ENCODE data around the gene VOPP1. TPM values are rescaled to one million over a fixed set of nuclear protein-coding genes. Genes with fewer than 3 reads are reported as not detected.

Gene VOPP1
- total and polyA plus RNA-seq, 5 donors from 2014 or later: 40.3 to 128 (median 60.9) TPM

DNA sequence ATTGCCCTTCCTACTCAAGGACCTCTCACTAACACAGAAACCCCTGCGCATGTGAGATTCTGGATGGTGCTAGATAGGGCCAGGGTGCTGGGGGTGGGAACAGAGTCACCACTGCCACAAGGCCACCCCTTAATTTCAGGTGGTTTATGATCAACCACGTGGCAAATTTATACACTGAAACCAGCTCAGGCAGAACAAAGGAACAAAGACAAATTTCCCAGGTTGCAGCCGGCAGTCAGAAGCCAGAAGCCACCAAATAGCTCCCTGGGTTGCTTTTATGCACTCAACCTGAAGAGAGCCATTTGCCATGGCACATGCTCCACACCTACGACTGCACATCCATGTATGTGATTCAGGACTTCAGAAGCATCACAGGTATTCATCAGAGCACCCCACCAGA lies 2.5 kb downstream of the VOPP1 start:
- peaks cover 0 to 3% (median 0%) of the 10 kb centered on the region in 7 donors for H3K9me3 Mint-ChIP-seq
- H3K36me3 Mint-ChIP-seq: peaks cover 3% of the 10 kb centered on the region
- Histone ChIP-seq H3K27ac (ENCODE audit: insufficient read depth, low read length, poor library complexity, severe bottlenecking) (peak overlapping the region; percentile 79), H3K36me3 (ENCODE audit: control insufficient read depth, insufficient read depth, low read length) (no peaks in the 10 kb centered on the region), H3K4me3 (ENCODE audit: low read depth, low read length) (peak overlapping the region; percentile 99), H3K27me3 (ENCODE audit: control insufficient read depth, insufficient read depth, low read length) (no peaks in the 10 kb centered on the region), H3K4me1 (ENCODE audit: control insufficient read depth, insufficient read depth, low read length, poor library complexity, severe bottlenecking) (peaks cover 87% of the 10 kb centered on the region), H3K9me3 (ENCODE audit: control insufficient read depth in 2 of 2, low read length in 2 of 2) (no peaks in the 10 kb centered on the region)
- H3K27ac Mint-ChIP-seq: peak overlapping the region; percentile 86 to 91 (median 90)
- peak overlapping the region; percentile 92 to 97 (median 96) for H3K4me3 Mint-ChIP-seq
- ATAC-seq (ENCODE audit: low read depth in 2 of 2): no peak
- DNase-seq: peak in 1 of 3 donors; percentile 19
- no peaks in the 10 kb centered on the region for H3K27me3 Mint-ChIP-seq
- peaks cover 22 to 80% (median 66%) of the 10 kb centered on the region in 4 donors for H3K4me1 Mint-ChIP-seq

DNA sequence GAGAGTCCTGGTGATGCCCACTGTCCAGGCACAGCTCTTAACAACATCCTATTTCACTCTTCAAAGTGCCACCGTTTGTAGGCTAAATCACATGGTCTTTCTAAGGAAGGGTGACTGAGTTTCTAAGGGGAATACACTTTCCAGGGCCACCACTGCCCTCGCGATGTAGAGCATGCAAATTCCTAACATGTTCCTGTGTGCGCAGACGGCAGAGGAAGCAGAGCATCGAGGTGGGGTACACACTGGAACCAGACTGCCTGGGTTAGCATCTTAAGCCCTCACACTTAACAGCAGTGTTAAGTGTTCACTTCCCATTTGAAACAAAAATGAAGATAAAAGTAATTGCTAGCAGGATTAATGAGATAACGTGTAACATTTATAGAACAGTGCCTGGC lies 3.0 kb downstream of the VOPP1 start:
- Mint-ChIP-seq H3K27me3 (no peaks in the 10 kb centered on the region), H3K9me3 (peaks cover 0 to 3% (median 0%) of the 10 kb centered on the region in 7 donors), H3K4me3 (peak overlapping the region; percentile 92 to 97 (median 96)), H3K4me1 (peaks cover 23 to 81% (median 69%) of the 10 kb centered on the region in 4 donors), H3K27ac (peak overlapping the region; percentile 86 to 91 (median 90)), H3K36me3 (peaks cover 3% of the 10 kb centered on the region)
- Histone ChIP-seq H3K27me3 (ENCODE audit: control insufficient read depth, insufficient read depth, low read length) (no peaks in the 10 kb centered on the region), H3K27ac (ENCODE audit: insufficient read depth, low read length, poor library complexity, severe bottlenecking) (peak overlapping the region; percentile 79), H3K4me3 (ENCODE audit: low read depth, low read length) (peak overlapping the region; percentile 99), H3K9me3 (ENCODE audit: control insufficient read depth in 2 of 2, low read length in 2 of 2) (no peaks in the 10 kb centered on the region), H3K36me3 (ENCODE audit: control insufficient read depth, insufficient read depth, low read length) (no peaks in the 10 kb centered on the region), H3K4me1 (ENCODE audit: control insufficient read depth, insufficient read depth, low read length, poor library complexity, severe bottlenecking) (peaks cover 87% of the 10 kb centered on the region)
- DNase-seq (no peak), ATAC-seq (ENCODE audit: low read depth in 2 of 2) (no peak)

DNA sequence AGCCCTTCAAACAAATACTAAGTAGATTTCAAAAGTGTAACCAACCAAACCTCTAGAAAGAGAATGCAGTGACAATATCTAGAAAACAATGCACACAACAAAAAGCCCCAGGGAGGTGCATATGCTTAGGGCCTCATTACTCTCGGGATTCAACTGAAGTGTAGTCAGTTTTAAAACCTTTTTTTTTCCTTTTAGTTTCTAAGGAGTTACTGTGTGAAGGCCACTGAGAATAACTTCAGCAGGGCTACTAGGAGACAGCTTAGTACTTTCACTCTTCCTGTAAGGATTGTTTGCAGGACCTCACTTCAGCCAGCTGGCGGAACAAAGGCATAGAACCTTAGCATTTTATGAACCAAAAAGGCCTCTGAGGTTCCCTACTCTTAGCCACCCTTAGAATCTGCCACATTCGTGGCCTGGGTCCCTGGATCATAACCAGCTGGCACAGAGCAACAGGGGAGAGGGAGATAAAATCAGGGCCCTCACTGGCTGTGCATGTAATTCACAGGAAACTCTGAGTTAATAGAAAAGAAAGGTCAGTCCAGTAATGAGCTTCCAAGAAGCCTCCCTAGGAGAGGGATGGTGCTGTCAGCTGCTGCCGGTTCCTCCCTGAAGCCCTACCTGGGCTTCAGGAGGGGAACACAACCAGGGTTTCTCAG lies 3.6 kb downstream of the VOPP1 start:
- peaks cover 87% of the 10 kb centered on the region for H3K4me1 ChIP-seq (ENCODE audit: control insufficient read depth, insufficient read depth, low read length, poor library complexity, severe bottlenecking)
- peak overlapping the region; percentile 99 for H3K4me3 ChIP-seq (ENCODE audit: low read depth, low read length)
- no peaks in the 10 kb centered on the region for H3K9me3 ChIP-seq (ENCODE audit: control insufficient read depth in 2 of 2, low read length in 2 of 2)
- peaks cover 0 to 3% (median 0%) of the 10 kb centered on the region in 7 donors for H3K9me3 Mint-ChIP-seq
- H3K27me3 ChIP-seq (ENCODE audit: control insufficient read depth, insufficient read depth, low read length): no peaks in the 10 kb centered on the region
- peak overlapping the region; percentile 79 for H3K27ac ChIP-seq (ENCODE audit: insufficient read depth, low read length, poor library complexity, severe bottlenecking)
- H3K4me1 Mint-ChIP-seq: peaks cover 26 to 81% (median 67%) of the 10 kb centered on the region in 4 donors
- peaks cover 3% of the 10 kb centered on the region for H3K36me3 Mint-ChIP-seq
- no peaks in the 10 kb centered on the region for H3K27me3 Mint-ChIP-seq
- peak overlapping the region; percentile 86 to 91 (median 90) for H3K27ac Mint-ChIP-seq
- H3K4me3 Mint-ChIP-seq: peak overlapping the region; percentile 92 to 97 (median 96)
- H3K36me3 ChIP-seq (ENCODE audit: control insufficient read depth, insufficient read depth, low read length): no peaks in the 10 kb centered on the region
- DNase-seq (no peak), ATAC-seq (ENCODE audit: low read depth in 2 of 2) (no peak)

DNA sequence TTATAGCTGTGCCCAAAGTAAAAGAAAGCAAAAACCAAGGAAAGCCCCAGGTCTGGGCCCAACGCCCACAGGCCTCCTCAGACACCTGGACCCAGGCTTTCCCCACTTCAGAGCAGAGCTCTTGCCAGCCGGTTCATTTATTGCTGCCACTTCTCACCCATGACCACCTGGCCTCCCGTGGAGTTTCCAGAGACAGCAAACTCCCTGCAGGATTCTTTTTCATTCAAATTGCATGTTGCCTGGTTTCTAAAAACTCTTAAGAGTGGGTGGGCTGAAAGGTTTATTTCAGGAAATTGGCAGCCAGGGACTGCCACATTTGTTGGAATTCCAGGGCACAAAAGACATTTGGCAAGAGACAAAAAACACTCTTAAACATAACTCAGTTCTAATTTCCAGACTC lies 4.7 kb downstream of the VOPP1 start:
- no peaks in the 10 kb centered on the region for H3K36me3 ChIP-seq (ENCODE audit: control insufficient read depth, insufficient read depth, low read length)
- peak overlapping the region; percentile 66 to 97 (median 86) for H3K4me3 Mint-ChIP-seq
- H3K9me3 Mint-ChIP-seq: no peaks in the 10 kb centered on the region
- peak overlapping the region; percentile 58 for H3K27ac ChIP-seq (ENCODE audit: insufficient read depth, low read length, poor library complexity, severe bottlenecking)
- H3K27ac Mint-ChIP-seq: peak overlapping the region; percentile 85 to 91 (median 86)
- no peaks in the 10 kb centered on the region for H3K27me3 Mint-ChIP-seq
- DNase-seq: no peak
- peaks cover 28 to 80% (median 63%) of the 10 kb centered on the region in 4 donors for H3K4me1 Mint-ChIP-seq
- H3K9me3 ChIP-seq (ENCODE audit: control insufficient read depth in 2 of 2, low read length in 2 of 2): no peaks in the 10 kb centered on the region
- H3K36me3 Mint-ChIP-seq: peaks cover 6% of the 10 kb centered on the region
- H3K27me3 ChIP-seq (ENCODE audit: control insufficient read depth, insufficient read depth, low read length): no peaks in the 10 kb centered on the region
- H3K4me3 ChIP-seq (ENCODE audit: low read depth, low read length): peak overlapping the region; percentile 51
- ATAC-seq (ENCODE audit: low read depth in 2 of 2): no peak
- peaks cover 82% of the 10 kb centered on the region for H3K4me1 ChIP-seq (ENCODE audit: control insufficient read depth, insufficient read depth, low read length, poor library complexity, severe bottlenecking)

DNA sequence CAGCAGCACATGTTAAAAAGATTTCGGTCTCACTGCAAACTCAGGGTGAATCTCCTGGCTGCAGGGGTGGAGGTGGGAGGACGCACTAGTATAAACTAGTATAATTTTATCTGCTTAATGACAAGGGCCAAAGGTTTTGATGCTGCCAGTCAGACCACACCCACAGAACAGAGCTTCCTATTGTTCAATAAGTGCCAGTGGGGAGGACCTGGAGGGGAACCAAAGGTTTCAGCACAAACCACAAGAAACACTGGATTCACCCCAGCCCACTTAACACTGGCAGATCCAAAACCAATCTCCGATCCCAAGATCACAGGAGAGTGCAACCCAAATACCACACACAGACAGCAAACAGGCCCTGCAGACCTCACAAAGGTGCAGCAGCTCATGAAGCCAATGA lies 6.6 kb downstream of the VOPP1 start:
- H3K27me3 ChIP-seq (ENCODE audit: control insufficient read depth, insufficient read depth, low read length): no peaks in the 10 kb centered on the region
- no peak for ATAC-seq (ENCODE audit: low read depth in 2 of 2)
- H3K4me3 Mint-ChIP-seq: peak overlapping the region; percentile 67 to 82 (median 80)
- peak overlapping the region; percentile 58 for H3K27ac ChIP-seq (ENCODE audit: insufficient read depth, low read length, poor library complexity, severe bottlenecking)
- no peaks in the 10 kb centered on the region for H3K9me3 Mint-ChIP-seq
- H3K27me3 Mint-ChIP-seq: no peaks in the 10 kb centered on the region
- H3K27ac Mint-ChIP-seq: peak overlapping the region; percentile 69 to 86 (median 76)
- peak in 1 of 3 donors; percentile 49 for DNase-seq
- H3K4me1 ChIP-seq (ENCODE audit: control insufficient read depth, insufficient read depth, low read length, poor library complexity, severe bottlenecking): peaks cover 94% of the 10 kb centered on the region
- H3K4me3 ChIP-seq (ENCODE audit: low read depth, low read length): peak overlapping the region; percentile 67
- H3K36me3 ChIP-seq (ENCODE audit: control insufficient read depth, insufficient read depth, low read length): peaks cover 6% of the 10 kb centered on the region
- H3K9me3 ChIP-seq (ENCODE audit: control insufficient read depth in 2 of 2, low read length in 2 of 2): no peaks in the 10 kb centered on the region
- peaks cover 6% of the 10 kb centered on the region for H3K36me3 Mint-ChIP-seq
- H3K4me1 Mint-ChIP-seq: peaks cover 32 to 96% (median 78%) of the 10 kb centered on the region in 4 donors

DNA sequence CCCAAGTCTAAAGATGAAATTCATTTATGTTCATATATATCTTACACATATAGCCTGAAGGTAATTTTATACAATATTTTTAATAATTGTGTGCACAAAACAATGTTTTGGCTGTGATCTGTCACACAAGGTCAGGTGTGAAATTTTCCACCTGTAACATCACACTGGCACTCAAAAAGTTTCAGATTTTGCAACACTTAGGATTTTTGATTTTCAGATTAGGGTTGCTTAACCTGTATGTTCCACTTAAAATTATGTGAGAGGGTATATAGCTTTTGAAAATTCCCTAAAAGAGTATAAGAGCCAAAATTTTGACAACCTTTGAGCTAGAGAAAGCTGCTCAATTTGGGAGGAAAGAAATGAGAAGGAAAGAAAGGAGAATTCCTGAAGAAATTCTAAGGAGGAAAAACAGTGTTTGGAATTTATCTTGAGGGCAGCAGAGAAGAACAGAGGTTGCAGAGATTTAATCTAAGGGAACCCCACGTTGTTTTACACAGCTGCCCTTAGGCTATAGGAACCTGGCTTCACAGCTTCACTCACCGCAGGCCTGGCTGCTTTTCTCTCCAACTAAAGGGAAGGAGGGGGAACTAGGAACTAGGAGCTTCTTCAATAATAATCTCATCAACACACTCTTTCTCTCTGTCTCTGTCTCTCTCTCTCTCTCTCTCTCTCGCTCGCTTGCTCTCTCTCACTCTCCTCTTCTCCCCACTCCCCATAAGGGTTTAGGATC lies 8.5 kb downstream of the VOPP1 start:
- no peaks in the 10 kb centered on the region for H3K9me3 Mint-ChIP-seq
- peak overlapping the region; percentile 58 for H3K27ac ChIP-seq (ENCODE audit: insufficient read depth, low read length, poor library complexity, severe bottlenecking)
- H3K4me1 ChIP-seq (ENCODE audit: control insufficient read depth, insufficient read depth, low read length, poor library complexity, severe bottlenecking): peaks cover 94% of the 10 kb centered on the region
- peaks cover 6% of the 10 kb centered on the region for H3K36me3 Mint-ChIP-seq
- peaks cover 26 to 96% (median 81%) of the 10 kb centered on the region in 4 donors for H3K4me1 Mint-ChIP-seq
- ATAC-seq (ENCODE audit: low read depth in 2 of 2): no peak
- no peaks in the 10 kb centered on the region for H3K9me3 ChIP-seq (ENCODE audit: control insufficient read depth in 2 of 2, low read length in 2 of 2)
- peaks cover 6% of the 10 kb centered on the region for H3K36me3 ChIP-seq (ENCODE audit: control insufficient read depth, insufficient read depth, low read length)
- H3K4me3 ChIP-seq (ENCODE audit: low read depth, low read length): peak overlapping the region; percentile 67
- H3K4me3 Mint-ChIP-seq: peak overlapping the region in 3 of 4 donors; percentile 22 to 40 (median 29)
- no peaks in the 10 kb centered on the region for H3K27me3 ChIP-seq (ENCODE audit: control insufficient read depth, insufficient read depth, low read length)
- no peak for DNase-seq
- H3K27ac Mint-ChIP-seq: peak overlapping the region; percentile 80 to 86 (median 85)
- no peaks in the 10 kb centered on the region for H3K27me3 Mint-ChIP-seq

DNA sequence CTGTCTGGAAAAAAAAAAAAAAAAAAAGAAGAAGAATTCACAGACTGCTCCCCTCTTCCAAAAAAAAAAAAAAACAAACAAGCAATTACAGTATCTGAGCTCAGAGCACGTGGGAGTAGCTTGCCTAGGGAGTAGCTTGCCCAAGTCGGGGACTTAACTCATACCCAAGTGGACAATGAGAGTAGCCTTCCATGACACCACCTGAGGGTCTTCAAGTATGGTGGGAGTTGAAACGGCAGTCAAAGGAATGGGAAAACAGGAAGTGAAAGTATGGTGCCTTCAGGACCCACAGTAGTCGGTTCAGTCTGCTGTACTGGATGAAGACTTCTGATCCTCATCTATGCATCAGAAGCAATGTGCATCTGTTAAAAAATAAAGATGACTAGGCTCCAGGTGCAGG lies 10.6 kb downstream of the VOPP1 start:
- H3K4me1 Mint-ChIP-seq: peaks cover 35 to 95% (median 82%) of the 10 kb centered on the region in 4 donors
- H3K36me3 ChIP-seq (ENCODE audit: control insufficient read depth, insufficient read depth, low read length): peaks cover 6% of the 10 kb centered on the region
- H3K4me3 ChIP-seq (ENCODE audit: low read depth, low read length): peak overlapping the region; percentile 43
- H3K27ac ChIP-seq (ENCODE audit: insufficient read depth, low read length, poor library complexity, severe bottlenecking): peak overlapping the region; percentile 37
- H3K4me3 Mint-ChIP-seq: peak overlapping the region; percentile 21 to 69 (median 38)
- no peaks in the 10 kb centered on the region for H3K27me3 Mint-ChIP-seq
- ATAC-seq (ENCODE audit: low read depth in 2 of 2) (no peak), DNase-seq (no peak)
- H3K27me3 ChIP-seq (ENCODE audit: control insufficient read depth, insufficient read depth, low read length): no peaks in the 10 kb centered on the region
- H3K27ac Mint-ChIP-seq: peak overlapping the region; percentile 17 to 89 (median 34)
- peaks cover 6% of the 10 kb centered on the region for H3K36me3 Mint-ChIP-seq
- no peaks in the 10 kb centered on the region for H3K9me3 Mint-ChIP-seq
- H3K4me1 ChIP-seq (ENCODE audit: control insufficient read depth, insufficient read depth, low read length, poor library complexity, severe bottlenecking): peaks cover 94% of the 10 kb centered on the region
- no peaks in the 10 kb centered on the region for H3K9me3 ChIP-seq (ENCODE audit: control insufficient read depth in 2 of 2, low read length in 2 of 2)

Data from CD4-positive, CD25-positive, alpha-beta regulatory T cell (primary cell).